NCI-H446 treated with DMSO at 0.1 percent for 48 hours (cell line): ENCODE data around the gene DCAF11.

Experiments used
- DNase-seq: peaks from one replicate; lab custom pipeline; 2025; lab: John Stamatoyannopoulos, UW

Gene DCAF11

DNA sequence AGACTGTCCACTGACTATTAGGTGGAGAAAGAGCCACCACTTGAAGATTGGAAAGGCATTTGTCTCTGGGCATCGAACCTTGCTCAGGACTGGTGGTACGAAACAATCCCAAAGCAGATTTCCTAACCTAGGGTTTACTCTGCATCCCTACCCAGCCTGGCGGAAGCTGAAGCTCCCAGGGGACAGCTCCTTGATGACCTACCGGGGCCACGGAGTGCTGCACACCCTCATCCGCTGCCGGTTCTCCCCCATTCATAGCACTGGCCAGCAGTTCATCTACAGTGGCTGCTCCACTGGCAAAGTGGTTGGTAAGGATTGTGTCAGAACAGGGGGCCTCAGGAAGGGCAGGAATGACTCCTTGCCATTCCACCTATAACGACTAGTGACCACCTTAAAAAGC is 6.6 kb downstream of the DCAF11 start:
- DNase-seq = no peak

- no peak for DNase-seq
These were observed 7.8 kb downstream of the DCAF11 start for GRCh38 chr14:24122416-24122815.

DNA sequence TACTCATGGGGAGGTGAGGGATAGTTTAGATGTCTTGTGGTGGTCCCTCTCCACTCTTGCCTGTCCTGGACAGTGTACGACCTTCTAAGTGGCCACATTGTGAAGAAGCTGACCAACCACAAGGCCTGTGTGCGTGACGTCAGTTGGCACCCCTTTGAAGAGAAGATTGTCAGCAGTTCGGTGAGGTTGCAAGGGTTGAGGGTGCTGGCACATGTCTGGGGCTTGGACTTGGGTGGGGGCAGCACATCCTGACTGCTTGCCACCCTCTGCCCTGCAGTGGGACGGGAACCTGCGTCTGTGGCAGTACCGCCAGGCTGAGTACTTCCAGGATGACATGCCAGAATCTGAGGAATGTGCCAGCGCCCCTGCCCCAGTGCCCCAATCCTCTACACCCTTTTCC is 8.3 kb downstream of the DCAF11 start:
- no peak for DNase-seq

- no peak for DNase-seq
These were observed 9.1 kb downstream of the DCAF11 start for GRCh38 chr14:24123424-24124417.

GRCh38 chr14:24126939-24127338 is 12.4 kb downstream of the DCAF11 start:
- no peak for DNase-seq

DNA sequence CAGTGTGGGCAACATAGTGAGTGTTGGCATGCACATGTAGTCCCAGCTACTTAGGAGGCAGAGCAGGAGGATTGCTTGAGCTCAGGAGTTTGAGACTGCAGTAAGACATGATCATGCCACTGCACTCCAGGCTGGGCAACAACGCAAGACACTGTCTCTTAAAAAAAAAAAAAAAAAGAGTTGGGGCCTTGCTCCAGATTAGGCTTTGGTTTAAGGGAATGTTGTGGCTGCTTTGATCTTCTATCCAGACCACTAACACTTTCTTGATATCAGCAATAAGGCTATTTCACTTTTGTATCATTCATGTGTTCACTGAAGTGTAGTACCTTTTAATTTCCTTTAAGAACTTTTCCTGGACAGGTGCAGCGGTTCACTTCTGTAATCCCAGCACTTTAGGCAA is 13.1 kb downstream of the DCAF11 start:
- no peak for DNase-seq

DNA sequence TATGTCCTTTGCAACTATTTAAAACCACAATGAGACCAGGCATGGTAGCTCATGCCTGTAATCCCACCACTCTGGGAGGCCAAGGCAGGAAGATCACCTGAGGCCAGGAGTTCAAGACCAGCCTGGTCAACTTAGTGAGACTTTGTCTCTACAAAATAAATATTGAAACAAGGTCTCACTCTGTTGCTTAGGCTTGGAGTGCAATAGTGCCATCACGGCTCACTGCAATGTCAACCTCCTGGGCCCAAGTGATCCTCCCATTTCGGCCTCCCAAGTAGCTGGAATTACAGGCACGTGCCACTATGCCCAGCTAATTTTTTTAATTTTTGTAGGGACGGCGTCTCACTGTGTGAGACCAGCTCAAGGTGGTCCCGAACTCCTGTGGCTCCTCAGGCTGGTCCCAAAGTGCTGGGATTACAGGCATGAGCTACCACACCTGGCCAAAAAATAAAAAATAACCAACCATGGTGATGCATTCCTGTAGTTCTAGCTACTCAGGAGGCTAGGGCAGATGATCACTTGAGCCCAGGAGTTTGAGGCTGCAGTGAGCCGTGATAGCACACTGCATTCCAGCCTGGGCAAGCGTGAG is 14.9 kb downstream of the DCAF11 start:
- DNase-seq = no peak

DNA sequence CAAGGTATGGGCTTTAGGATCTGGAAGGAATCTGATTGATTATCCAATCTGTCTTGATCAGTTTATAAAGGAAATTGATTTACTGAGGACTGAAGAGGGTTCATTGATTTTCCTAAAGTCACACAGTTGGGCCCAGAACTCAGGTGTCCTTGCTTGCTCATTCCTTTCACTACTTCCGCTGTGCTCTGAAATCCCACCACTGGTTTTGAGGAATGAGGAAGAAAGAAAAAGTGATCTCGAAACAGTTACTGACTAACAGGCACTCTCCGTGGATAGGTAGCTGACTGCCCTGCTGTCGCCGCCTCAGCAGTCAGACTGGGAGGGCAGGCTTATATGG is 15.8 kb downstream of the DCAF11 start, which contains the start of gene FITM1:
FITM1 (plus strand) TSS at position 280 of the 337 bp plus-strand sequence. CDS start 905 bp downstream, outside the sequence.
- no peak for DNase-seq

GRCh38 chr14:24130717-24131548 is 16.4 kb downstream of the DCAF11 start:
- no peak for DNase-seq

DNA sequence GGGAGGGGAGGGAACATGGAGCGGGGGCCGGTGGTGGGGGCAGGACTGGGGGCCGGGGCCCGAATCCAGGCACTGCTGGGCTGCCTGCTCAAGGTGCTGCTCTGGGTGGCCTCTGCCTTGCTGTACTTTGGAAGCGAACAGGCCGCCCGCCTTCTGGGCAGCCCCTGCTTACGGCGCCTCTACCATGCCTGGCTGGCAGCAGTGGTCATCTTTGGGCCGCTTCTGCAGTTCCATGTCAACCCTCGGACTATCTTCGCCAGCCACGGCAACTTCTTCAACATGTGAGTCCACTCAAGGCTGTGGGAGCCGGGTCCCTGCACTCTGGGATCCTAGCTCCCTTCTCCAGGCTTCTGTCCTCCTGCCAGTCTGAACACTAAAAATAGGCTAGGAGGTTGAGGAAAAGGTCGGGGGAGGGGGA is 17.0 kb downstream of the DCAF11 start:
- no peak for DNase-seq

DNA sequence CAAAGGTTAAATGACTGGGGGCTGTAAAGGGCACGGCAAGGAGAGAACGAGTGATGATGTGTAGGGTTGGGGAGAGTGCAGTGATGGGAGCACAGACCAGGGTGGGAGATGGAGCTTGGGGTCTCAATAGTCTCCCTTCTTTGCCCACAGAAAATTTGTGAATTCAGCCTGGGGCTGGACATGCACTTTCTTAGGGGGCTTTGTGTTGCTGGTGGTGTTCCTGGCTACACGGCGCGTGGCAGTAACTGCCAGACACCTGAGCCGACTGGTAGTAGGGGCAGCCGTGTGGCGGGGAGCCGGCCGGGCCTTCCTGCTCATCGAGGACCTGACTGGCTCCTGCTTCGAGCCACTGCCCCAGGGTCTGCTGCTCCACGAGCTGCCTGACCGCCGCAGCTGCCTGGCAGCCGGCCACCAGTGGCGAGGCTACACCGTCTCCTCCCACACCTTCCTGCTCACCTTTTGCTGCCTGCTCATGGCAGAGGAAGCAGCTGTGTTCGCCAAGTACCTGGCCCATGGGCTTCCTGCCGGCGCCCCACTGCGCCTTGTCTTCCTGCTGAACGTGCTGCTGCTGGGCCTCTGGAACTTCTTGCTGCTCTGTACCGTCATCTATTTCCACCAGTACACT is 17.6 kb downstream of the DCAF11 start:
- no peak for DNase-seq

DNA sequence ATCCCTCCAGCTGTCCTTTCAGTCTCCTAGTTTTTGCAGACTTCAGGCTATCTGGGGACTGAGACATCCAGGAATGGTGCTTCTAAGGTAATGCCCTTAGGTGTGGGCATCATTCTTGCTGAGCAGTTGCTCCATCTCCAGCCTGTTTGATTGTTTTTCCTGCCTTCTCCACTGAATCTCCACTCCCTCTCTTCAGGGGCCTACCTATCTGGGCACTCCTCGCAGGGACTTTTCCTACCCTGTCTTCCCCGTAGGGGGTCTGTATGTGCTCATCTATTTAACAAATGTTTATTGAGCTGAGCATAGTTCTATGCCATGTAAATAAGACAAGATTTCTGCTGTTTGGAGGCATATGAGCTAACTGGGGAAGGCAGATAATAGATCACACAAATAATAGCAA is 18.4 kb downstream of the DCAF11 start:
- no peak for DNase-seq

- DNase-seq = no peak
These were observed 19.2 kb downstream of the DCAF11 start for GRCh38 chr14:24133735-24134134.

DNA sequence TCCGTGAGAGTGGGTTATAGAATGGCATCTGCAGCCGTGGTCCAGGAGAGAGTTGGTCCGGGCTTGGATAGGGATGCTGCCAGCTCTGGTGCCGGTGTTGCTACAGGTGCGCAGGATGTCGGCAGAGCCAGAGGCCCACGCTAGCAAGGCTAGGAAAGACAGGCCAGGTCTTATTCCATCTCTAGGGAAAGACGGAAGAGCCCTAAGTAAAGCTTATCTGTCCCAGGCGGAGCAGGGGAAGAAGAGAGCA is 20.9 kb downstream of the DCAF11 start:
- DNase-seq = no peak

DNA sequence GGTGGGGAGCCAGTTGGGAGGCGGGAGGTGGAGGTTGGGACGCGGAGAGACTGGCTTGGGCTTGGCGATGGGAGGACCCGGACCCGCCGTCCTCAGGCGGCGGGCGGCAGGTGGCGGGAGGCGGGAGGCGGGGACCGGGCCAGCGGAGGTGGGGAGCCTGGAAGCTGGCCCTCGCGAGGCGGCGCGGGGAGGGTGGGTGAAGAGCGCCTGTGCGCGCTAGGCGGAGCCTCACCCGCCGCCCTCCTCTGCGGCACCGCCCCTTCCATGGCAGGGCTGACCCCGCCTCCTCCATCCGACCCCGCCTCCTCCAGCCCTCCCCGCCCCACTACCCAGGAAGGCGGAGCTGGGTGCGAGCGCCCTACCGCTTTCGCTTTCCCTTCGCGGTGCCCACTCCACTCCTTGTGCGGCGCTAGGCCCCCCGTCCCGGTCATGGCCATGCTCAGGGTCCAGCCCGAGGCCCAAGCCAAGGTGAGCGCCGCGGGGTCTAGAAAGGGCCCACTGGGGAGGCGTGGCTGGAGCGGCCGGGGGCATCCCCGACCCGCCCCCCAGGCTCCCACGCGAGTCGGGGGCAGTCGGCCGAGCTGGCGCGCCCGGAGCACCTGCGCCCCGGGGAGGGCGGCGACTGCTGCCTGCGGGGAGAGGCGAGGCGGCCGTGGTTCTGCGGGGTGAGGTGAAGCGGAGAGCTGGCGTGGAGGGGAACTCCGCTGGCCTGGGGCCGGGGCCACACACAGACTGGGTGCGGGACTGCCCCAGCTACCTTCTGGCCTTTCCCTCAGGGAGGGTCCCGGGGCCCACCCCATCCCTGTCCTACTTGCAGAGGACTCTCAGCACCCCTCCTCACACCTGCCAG is 21.5 kb downstream of the DCAF11 start, which contains the start of gene PSME1:
PSME1 (plus strand) TSS at position 361 of the 850 bp plus-strand sequence; CDS start at position 430, 69 bp downstream.
- DNase-seq = peak; percentile 72

DNA sequence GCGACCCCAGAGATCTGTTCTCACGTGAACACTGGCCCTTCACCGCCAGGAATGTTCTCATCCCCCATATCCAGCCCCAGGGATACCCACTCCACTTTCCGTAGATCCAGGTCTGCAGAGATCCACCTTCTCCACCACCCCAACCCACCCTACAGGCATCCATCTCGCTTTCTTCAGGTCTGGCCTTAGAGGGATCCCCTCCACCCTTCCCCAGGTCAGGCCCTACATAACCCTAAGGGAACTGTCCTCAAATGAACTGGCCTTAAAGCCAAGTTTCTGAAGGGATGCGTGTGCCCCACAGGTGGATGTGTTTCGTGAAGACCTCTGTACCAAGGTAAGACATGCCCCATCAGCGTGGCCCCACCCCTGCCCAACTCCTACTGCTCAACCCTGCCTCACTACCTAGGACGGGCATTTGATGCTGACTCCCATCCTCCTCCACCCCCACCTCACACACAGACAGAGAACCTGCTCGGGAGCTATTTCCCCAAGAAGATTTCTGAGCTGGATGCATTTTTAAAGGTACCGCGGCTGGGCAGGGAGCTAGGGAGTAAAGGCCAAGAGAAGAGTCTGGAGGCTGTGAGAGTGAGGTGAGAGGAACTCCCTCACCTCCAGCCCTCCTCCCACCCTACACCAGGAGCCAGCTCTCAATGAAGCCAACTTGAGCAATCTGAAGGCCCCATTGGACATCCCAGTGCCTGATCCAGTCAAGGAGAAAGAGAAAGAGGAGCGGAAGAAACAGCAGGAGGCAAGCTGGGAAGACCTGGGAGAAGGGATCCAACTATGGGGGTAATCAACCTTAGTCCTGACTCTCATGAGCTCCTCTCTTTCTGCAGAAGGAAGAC is 22.3 kb downstream of the DCAF11 start:
- no peak for DNase-seq

- DNase-seq = no peak
These were observed 23.2 kb downstream of the DCAF11 start for GRCh38 chr14:24137529-24138395.

DNA sequence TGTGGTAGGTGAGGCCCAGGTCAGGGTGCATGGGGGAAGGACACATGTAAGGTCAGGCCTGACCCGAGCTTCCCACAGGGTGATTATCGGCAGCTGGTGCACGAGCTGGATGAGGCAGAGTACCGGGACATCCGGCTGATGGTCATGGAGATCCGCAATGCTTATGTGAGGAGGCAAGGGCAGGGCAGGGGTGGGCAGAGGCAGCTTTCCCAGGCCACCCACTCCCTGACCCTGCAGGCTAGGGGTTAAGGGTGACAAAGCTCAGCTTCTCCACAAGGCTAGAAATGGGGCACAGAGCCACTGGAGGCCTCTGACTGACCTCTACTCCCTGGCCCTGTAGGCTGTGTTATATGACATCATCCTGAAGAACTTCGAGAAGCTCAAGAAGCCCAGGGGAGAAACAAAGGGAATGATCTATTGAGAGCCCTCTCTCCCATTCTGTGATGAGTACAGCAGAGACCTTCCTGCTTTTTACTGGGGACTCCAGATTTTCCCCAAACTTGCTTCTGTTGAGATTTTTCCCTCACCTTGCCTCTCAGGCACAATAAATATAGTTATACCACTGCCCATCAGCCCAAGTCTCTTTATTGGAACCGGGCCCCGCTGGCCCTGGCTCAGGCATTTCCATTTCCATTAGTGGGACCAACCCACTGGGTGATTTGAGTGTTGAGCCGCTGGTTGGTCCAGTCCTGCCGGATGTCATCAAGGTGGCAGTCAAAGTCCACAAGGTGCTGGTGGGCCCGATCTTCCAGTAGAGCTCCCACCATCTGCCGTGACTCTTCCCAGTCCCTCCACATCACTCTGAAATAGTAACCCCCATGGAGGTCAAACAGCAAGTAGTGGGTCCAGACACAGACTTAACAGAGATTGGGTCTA is 24.1 kb downstream of the DCAF11 start:
- no peak for DNase-seq
